Type B pancreatic cell (in vitro differentiated cells): ENCODE data around the gene ARL6IP5. TPM values are rescaled to one million over a fixed set of nuclear protein-coding genes. Genes with fewer than 3 reads are reported as not detected.

Experiments
- DNase-seq: peaks from one replicate; pipeline ENCODE4 v3.0.0; 2021; ENCODE audit warnings: mixed read lengths; ENCODE audit not compliant: unreplicated experiment; ENCODE audit errors: extremely low spot score
- H3K27ac Mint-ChIP-seq: 2 replicates; pipeline ENCODE4 v1.8.0; 2021; ENCODE audit warnings: mild to moderate bottlenecking, mixed read lengths
- H3K27me3 Mint-ChIP-seq: 2 replicates; pipeline ENCODE4 v1.8.0; 2021; ENCODE audit warnings: mixed read lengths
- H3K36me3 Mint-ChIP-seq: 2 replicates; pipeline ENCODE4 v1.8.0; 2021; ENCODE audit warnings: mixed read lengths
- H3K4me1 Mint-ChIP-seq: one replicate; pipeline ENCODE4 v1.8.0; 2021; ENCODE audit warnings: mixed read lengths; ENCODE audit not compliant: unreplicated experiment
- H3K4me3 Mint-ChIP-seq: 2 replicates; pipeline ENCODE4 v1.8.0; 2021; ENCODE audit warnings: mild to moderate bottlenecking, mixed read lengths
- H3K9me3 Mint-ChIP-seq: 2 replicates; pipeline ENCODE4 v1.8.0; 2021; ENCODE audit warnings: mixed read lengths
- CTCF ChIP-seq: fragments of 200-600 bp; sonication (generic); conservative IDR thresholded peaks from 2 replicates; pipeline ENCODE4 v1.5.0; 2021; ENCODE audit warnings: antibody characterized with exemption, mild to moderate bottlenecking
- long read RNA-seq: library from polyadenylated mRNA; unstranded; transcript quantifications from one replicate; pipeline ENCODE4 v2.0.0, GENCODE V29; 2020
- total RNA-seq: library from RNA; stranded (reverse); gene quantifications from 2 replicates; pipeline ENCODE4 v1.2.1, GENCODE V29; 2021; ENCODE audit warnings: low replicate concordance

ARL6IP5 gene
- 38.5 and 49.2 TPM in 2 replicates for total RNA-seq
- long read RNA-seq, transcript ARL6IP5-201 (3 exons, 2,101 nt) = major isoform, 291 of 304 reads
- long read RNA-seq, partial matches to known transcripts = 2 of 304 reads
- long read RNA-seq, other reads (novel, unspliced or antisense) = 11 of 304 reads

GRCh38 chr3:69084326-69085167, at the start of gene ARL6IP5:
Gene ARL6IP5 (plus strand): TSS chr3:69084937. CDS start chr3:69085048, 111 bp downstream.
- H3K4me3 Mint-ChIP-seq = peak within 1 kb of the TSS; percentile 94
- TF ChIP-seq CTCF = no peak
- DNase-seq = peak; percentile 89
- H3K4me1 Mint-ChIP-seq = peaks cover 50% of the 10 kb centered on the region
- peak within 1 kb of the TSS; percentile 83 for H3K27ac Mint-ChIP-seq
- no peaks in the 10 kb centered on the region for H3K27me3 Mint-ChIP-seq
- H3K36me3 Mint-ChIP-seq = no peaks in the 10 kb centered on the region
- no peaks in the 10 kb centered on the region for H3K9me3 Mint-ChIP-seq

GRCh38 chr3:69044608-69045007, 40.1 kb upstream of the ARL6IP5 start:
- DNase-seq = no peak
- Mint-ChIP-seq H3K27me3 (no peaks in the 10 kb centered on the region), H3K4me3 (no peak overlapping the region), H3K9me3 (no peaks in the 10 kb centered on the region), H3K27ac (no peak overlapping the region), H3K4me1 (peaks cover 15% of the 10 kb centered on the region), H3K36me3 (peaks cover 35% of the 10 kb centered on the region)
- TF ChIP-seq CTCF = no peak

GRCh38 chr3:69048990-69049389, 35.7 kb upstream of the ARL6IP5 start:
- Mint-ChIP-seq H3K9me3 (no peaks in the 10 kb centered on the region), H3K4me3 (no peak overlapping the region), H3K36me3 (peaks cover 28% of the 10 kb centered on the region), H3K27me3 (no peaks in the 10 kb centered on the region), H3K27ac (no peak overlapping the region), H3K4me1 (peaks cover 34% of the 10 kb centered on the region)
- no peak for DNase-seq
- TF ChIP-seq CTCF = no peak

- TF ChIP-seq CTCF = no peak
- Mint-ChIP-seq H3K4me3 (peak within 1 kb of the TSS; percentile 98), H3K9me3 (no peaks in the 10 kb centered on the region), H3K4me1 (peaks cover 27% of the 10 kb centered on the region), H3K27me3 (no peaks in the 10 kb centered on the region), H3K36me3 (peaks cover 25% of the 10 kb centered on the region), H3K27ac (peak within 1 kb of the TSS; percentile 98)
- peak; percentile 98 for DNase-seq
Measured at GRCh38 chr3:69051756-69052471, 32.8 kb upstream of the ARL6IP5 start, which contains the start of gene TMF1. Gene TMF1 (minus strand): TSS chr3:69052333. CDS start chr3:69052086, 247 bp downstream.

- H3K36me3 Mint-ChIP-seq = peaks cover 21% of the 10 kb centered on the region
- no peaks in the 10 kb centered on the region for H3K9me3 Mint-ChIP-seq
- no peak for DNase-seq
- no peaks in the 10 kb centered on the region for H3K27me3 Mint-ChIP-seq
- no peak for TF ChIP-seq CTCF
- peak overlapping the region; percentile 98 for H3K27ac Mint-ChIP-seq
- H3K4me3 Mint-ChIP-seq = peak overlapping the region; percentile 98
- peaks cover 24% of the 10 kb centered on the region for H3K4me1 Mint-ChIP-seq
Measured at GRCh38 chr3:69052472-69052898, 32.3 kb upstream of the ARL6IP5 start.
